Upper lobe of right lung (tissue), 1 donor: Measurements from ENCODE around the gene ADTRP. TPM values are rescaled to one million over a fixed set of nuclear protein-coding genes. Genes with fewer than 3 reads are reported as not detected.

Source experiments
- ATAC-seq: fragments of 200-7000 bp; cut with Tn5 transposase; one replicate; pipeline ENCODE4 v1.9.1; 2020; ENCODE audit warnings: mild to moderate bottlenecking, moderate library complexity
- DNase-seq: peaks from one replicate; pipeline ENCODE4 v3.0.0-alpha.2; 2020
- H3K27ac ChIP-seq: fragments of 200-600 bp; one replicate; pipeline ENCODE4 v1.8.0; 2022
- H3K27me3 ChIP-seq: fragments of 200-600 bp; one replicate; pipeline ENCODE4 v1.8.0; 2022; ENCODE audit warnings: mild to moderate bottlenecking
- H3K36me3 ChIP-seq: fragments of 200-600 bp; one replicate; pipeline ENCODE4 v1.8.0; 2022
- H3K4me1 ChIP-seq: fragments of 200-600 bp; one replicate; pipeline ENCODE4 v1.8.0; 2022
- H3K4me3 ChIP-seq: fragments of 200-600 bp; one replicate; pipeline ENCODE4 v1.8.0; 2022; ENCODE audit warnings: mild to moderate bottlenecking
- H3K9me3 ChIP-seq: fragments of 200-600 bp; one replicate; pipeline ENCODE4 v1.8.0; 2022
- intact Hi-C: fragments of 100-400 bp; cut with DNase I; formaldehyde crosslinking; loops from one replicate; pipeline ENCODE4 v1.11.0; 2022
- total RNA-seq: library from RNA; stranded (reverse); fragmentation: NEBNext Ultra II Directional; extraction: Animal tissue kit (Norgen Biotek cat#: 25700); gene quantifications from one replicate; pipeline ENCODE4 v1.2.1, GENCODE V29; 2021
- TF ChIP-seq, protein P1 (sequence below): fragments of 200-600 bp; IDR thresholded peaks from one replicate; pipeline ENCODE4 v1.8.0; 2022; ENCODE audit warnings: antibody characterized with exemption
- donor health status: DM: no; HTN: yes; CAD: no; lungs with severe emphysema.

The ADTRP gene
- total RNA-seq, 1 donor from 2014 or later = 21.0 TPM

DNA sequence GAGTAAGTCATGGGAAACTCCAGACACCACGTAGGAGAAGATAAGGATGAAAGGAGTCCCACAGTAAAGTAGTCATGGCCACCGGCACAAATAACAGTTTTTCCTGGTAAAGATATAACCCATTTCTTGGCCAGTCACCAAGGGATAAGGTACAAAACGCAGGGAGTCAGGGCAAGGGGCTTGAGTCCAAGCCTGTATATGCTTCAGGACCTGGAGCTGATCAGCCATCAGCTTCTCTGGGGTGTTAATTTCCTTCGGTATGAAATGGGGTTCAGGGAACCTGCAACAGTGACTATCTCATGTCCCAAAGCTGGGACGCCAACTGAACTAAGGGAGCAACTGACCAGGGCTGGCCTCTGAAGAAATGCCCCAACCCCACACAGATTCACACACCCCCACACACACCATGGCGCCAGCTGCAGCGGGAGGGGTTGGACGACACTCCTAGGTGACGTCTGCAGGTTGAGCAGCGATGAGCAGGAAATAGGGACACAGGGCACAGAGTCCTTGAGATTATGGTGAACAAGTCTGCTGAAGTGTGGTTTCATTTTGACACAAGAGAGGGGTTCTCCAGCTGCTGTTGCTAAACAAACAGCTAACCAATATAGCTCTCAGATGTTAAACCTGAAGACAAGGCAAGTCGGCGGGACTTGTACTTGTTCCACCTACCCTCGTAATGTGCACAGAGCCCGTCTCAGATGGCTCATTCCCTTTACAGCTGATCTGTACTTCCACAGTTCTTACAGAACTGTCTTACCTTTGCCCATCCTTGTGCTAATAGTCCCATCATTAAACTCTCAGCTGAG lies 7.4 kb upstream of the ADTRP start:
- no peak overlapping the region for H3K4me3 ChIP-seq
- no peaks in the 10 kb centered on the region for H3K27me3 ChIP-seq
- ATAC-seq (peak; percentile 76), DNase-seq (no peak)
- no peaks in the 10 kb centered on the region for H3K36me3 ChIP-seq
- H3K9me3 ChIP-seq = no peaks in the 10 kb centered on the region
- no peak overlapping the region for H3K27ac ChIP-seq
- peaks cover 4% of the 10 kb centered on the region for H3K4me1 ChIP-seq
- intact Hi-C loops = no loop called here
- TF ChIP-seq, protein P1, sequence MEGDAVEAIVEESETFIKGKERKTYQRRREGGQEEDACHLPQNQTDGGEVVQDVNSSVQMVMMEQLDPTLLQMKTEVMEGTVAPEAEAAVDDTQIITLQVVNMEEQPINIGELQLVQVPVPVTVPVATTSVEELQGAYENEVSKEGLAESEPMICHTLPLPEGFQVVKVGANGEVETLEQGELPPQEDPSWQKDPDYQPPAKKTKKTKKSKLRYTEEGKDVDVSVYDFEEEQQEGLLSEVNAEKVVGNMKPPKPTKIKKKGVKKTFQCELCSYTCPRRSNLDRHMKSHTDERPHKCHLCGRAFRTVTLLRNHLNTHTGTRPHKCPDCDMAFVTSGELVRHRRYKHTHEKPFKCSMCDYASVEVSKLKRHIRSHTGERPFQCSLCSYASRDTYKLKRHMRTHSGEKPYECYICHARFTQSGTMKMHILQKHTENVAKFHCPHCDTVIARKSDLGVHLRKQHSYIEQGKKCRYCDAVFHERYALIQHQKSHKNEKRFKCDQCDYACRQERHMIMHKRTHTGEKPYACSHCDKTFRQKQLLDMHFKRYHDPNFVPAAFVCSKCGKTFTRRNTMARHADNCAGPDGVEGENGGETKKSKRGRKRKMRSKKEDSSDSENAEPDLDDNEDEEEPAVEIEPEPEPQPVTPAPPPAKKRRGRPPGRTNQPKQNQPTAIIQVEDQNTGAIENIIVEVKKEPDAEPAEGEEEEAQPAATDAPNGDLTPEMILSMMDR = no peak

DNA sequence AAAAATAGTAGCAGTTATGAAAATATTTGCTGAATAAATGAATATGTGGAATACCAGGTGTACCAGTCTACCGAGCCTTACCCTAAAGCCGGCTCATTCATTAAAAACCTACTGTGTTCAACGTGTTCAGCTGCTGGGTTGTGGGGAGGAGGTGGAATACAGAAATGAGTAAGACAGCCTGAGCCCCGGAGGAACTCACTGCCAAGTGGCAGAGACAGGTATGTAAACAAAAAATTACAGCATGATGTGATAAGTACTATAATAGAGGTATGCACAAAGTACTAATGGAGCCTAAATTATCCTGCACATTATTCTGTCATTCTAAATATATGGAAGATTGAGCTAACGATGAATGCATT lies 6.8 kb upstream of the ADTRP start:
- H3K9me3 ChIP-seq = no peaks in the 10 kb centered on the region
- H3K27me3 ChIP-seq = no peaks in the 10 kb centered on the region
- H3K4me1 ChIP-seq = peaks cover 4% of the 10 kb centered on the region
- TF ChIP-seq, protein P1 = no peak
- intact Hi-C loops = no loop called here
- ATAC-seq (peak; percentile 45), DNase-seq (no peak)
- H3K4me3 ChIP-seq = no peak overlapping the region
- no peaks in the 10 kb centered on the region for H3K36me3 ChIP-seq
- H3K27ac ChIP-seq = no peak overlapping the region

- no peak overlapping the region for H3K4me3 ChIP-seq
- TF ChIP-seq, protein P1 = no peak
Measured at GRCh38 chr6:11784341-11784740, 5.7 kb upstream of the ADTRP start.

DNA sequence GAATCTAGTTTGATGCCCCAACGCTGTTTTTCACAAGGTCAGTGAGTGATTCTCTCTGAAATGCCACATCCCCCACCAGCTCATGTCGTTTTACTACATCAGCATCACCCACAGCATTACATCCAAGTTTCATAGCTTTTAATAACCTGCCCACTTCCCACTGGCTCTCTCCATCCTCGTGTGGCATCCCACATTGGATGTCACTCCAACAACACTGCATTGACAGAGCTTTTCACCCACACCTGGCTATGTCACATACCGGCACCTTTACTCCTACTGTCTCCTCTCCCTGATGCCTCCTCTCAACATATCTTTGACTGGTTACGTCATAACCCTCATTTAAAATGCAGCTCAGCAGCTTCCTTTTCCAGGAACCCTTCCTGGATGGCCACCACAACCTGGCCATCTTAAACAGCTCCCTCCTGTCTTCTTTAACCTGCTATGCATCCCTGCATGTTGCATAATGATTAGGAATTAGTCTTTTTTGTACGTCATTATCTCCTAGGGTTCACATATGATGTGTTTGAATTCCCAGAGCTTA lies 5.0 kb upstream of the ADTRP start:
- H3K36me3 ChIP-seq = no peaks in the 10 kb centered on the region
- no peaks in the 10 kb centered on the region for H3K27me3 ChIP-seq
- intact Hi-C loops = no loop called here
- DNase-seq (no peak), ATAC-seq (no peak)
- TF ChIP-seq, protein P1 = no peak
- H3K27ac ChIP-seq = no peak overlapping the region
- peaks cover 4% of the 10 kb centered on the region for H3K4me1 ChIP-seq
- no peaks in the 10 kb centered on the region for H3K9me3 ChIP-seq
- H3K4me3 ChIP-seq = no peak overlapping the region

More at GRCh38 chr6:11784341-11784740, 5.7 kb upstream of the ADTRP start:
- peaks cover 4% of the 10 kb centered on the region for H3K4me1 ChIP-seq
- H3K36me3 ChIP-seq = no peaks in the 10 kb centered on the region
- H3K27me3 ChIP-seq = no peaks in the 10 kb centered on the region
- no peak for ATAC-seq
- DNase-seq = no peak
- no peak overlapping the region for H3K27ac ChIP-seq
- H3K9me3 ChIP-seq = no peaks in the 10 kb centered on the region
- intact Hi-C loops = no loop called here

DNA sequence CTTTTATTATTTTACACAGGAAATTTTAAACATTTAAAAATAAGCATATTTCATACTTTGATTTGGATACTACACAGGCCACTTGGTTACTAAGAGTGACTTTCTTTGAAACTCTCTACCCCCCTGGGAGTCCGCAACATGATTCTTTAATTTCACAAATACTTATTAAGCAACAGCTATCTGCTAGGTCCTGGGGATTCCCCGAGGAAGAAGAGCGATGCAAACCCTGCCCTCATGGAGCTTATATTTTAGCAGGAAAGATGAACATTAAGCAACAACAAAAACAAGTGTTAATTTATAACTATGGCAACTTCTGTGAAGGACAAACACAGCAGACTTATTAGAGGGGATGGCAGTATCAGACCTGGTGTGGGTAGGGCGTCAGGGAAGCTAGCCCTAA lies 3.9 kb upstream of the ADTRP start:
- H3K4me1 ChIP-seq = peaks cover 4% of the 10 kb centered on the region
- DNase-seq (no peak), ATAC-seq (no peak)
- H3K27ac ChIP-seq = no peak overlapping the region
- H3K9me3 ChIP-seq = no peaks in the 10 kb centered on the region
- no peaks in the 10 kb centered on the region for H3K36me3 ChIP-seq
- H3K4me3 ChIP-seq = no peak overlapping the region
- TF ChIP-seq, protein P1 = no peak
- H3K27me3 ChIP-seq = no peaks in the 10 kb centered on the region
- intact Hi-C loops = no loop called here
